ENCODE results near the gene COX7B2. TPM values are rescaled to one million over a fixed set of nuclear protein-coding genes. Genes with fewer than 3 reads are reported as not detected.

Gene COX7B2
- total and polyA plus RNA-seq, 11 donors: not detected

DNA sequence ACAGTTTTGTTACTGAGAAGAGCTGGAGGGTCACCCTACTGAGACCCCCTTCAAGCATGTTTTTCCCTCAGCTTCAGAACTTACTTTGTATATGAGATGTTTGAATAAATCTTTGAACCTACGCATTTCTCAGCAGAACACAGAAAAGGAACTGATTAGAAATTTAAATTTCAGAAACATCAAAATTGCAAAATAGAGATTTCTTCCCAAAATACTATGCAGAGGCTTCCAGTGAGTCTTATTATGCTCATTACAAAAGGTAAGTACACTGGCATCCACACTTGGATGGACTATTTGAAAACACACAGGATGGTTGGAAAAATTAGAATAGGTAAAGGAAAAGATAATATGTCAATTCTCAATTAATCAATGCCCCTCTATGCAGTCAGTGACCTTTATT lies 91.2 kb downstream of the COX7B2 start:
- Histone ChIP-seq H3K27ac (no peak overlapping the region), H3K4me1 (no peaks in the 10 kb centered on the region), H3K27me3 (no peaks in the 10 kb centered on the region), H3K4me3 (no peak overlapping the region), H3K36me3 (no peaks in the 10 kb centered on the region), H3K9me3 (no peaks in the 10 kb centered on the region)
- WGBS, 4 donors: 75 to 94% (median 83%) methylated on average over 1 of the region's 1 CpG
- no peak for TF ChIP-seq POLR2A (IDR thresholded peaks at IDR 0.05)
- TF ChIP-seq, protein P1, sequence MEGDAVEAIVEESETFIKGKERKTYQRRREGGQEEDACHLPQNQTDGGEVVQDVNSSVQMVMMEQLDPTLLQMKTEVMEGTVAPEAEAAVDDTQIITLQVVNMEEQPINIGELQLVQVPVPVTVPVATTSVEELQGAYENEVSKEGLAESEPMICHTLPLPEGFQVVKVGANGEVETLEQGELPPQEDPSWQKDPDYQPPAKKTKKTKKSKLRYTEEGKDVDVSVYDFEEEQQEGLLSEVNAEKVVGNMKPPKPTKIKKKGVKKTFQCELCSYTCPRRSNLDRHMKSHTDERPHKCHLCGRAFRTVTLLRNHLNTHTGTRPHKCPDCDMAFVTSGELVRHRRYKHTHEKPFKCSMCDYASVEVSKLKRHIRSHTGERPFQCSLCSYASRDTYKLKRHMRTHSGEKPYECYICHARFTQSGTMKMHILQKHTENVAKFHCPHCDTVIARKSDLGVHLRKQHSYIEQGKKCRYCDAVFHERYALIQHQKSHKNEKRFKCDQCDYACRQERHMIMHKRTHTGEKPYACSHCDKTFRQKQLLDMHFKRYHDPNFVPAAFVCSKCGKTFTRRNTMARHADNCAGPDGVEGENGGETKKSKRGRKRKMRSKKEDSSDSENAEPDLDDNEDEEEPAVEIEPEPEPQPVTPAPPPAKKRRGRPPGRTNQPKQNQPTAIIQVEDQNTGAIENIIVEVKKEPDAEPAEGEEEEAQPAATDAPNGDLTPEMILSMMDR (IDR thresholded peaks at IDR 0.05): no peak
- no peak for DNase-seq
- intact Hi-C loops (cut with DNase I): no loop called here
- no peak for ATAC-seq

DNA sequence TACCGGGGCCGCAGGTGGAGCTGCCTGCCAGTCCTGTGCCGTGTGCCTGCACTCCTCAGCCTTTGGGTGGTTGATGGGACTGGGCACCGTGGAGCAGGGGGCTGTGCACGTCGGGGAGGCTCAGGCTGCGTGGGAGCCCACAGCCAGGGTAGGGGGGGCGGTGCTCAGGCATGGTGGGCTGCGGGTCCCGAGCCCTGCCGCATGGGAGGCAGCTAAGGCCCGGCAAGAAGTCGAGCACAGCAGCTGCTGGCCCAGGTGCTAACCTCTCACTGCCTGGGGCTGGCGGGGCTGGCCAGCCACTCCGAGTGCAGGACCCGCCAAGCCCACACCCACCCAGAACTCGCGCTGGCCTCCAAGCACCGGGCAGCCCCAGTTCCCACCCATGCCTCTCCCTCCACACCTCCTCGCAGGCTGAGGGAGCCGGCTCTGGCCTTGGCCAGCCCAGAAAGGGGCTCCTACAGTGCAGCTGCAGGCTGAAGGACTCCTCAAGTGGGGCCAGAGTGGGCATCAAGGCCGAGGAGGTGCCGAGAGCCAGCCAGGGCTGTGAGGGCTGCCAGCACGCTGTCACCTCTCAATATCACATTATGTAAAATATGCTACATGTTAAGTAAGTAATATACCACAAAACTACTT lies 104.1 kb downstream of the COX7B2 start:
- intact Hi-C loops (cut with DNase I): no loop called here
- DNase-seq (no peak), ATAC-seq (no peak)

DNA sequence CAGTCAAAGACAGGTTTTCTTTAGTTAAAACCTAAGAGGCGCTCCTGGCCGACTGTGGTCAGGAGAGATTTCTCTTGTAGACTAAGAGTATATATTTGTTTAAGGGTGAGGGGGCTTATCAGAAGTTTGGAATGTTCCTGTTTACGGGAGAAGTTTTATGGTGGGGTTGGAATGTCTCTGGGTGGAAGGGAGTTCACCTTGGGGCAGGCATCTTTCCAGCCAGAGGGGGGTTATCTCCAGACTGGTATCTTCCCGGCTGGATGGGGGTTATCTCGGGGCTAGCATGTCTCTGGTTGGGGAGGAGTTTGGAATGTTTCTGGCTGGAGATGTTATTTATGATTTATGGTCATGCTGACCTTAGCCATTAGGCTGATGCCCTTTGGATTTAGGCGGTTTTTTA lies 116.0 kb downstream of the COX7B2 start:
- Histone ChIP-seq H3K27me3 (no peaks in the 10 kb centered on the region), H3K4me1 (no peaks in the 10 kb centered on the region), H3K27ac (no peak overlapping the region), H3K4me3 (no peak overlapping the region), H3K36me3 (no peaks in the 10 kb centered on the region), H3K9me3 (peaks cover 0 to 6% (median 0%) of the 10 kb centered on the region in 12 donors)
- intact Hi-C loops (cut with DNase I): no loop called here
- WGBS, 4 donors: 49 to 61% (median 58%) methylated on average over 6 of the region's 6 CpGs
- no peak for ATAC-seq
- no peak for TF ChIP-seq POLR2A (IDR thresholded peaks at IDR 0.05)
- TF ChIP-seq, protein P1 (IDR thresholded peaks at IDR 0.05): no peak
- no peak for DNase-seq

More for the DNA sequence above, 104.1 kb downstream of the COX7B2 start:
- Histone ChIP-seq H3K36me3 (no peaks in the 10 kb centered on the region), H3K4me1 (no peaks in the 10 kb centered on the region), H3K27ac (no peak overlapping the region), H3K27me3 (no peaks in the 10 kb centered on the region), H3K9me3 (peaks cover 0 to 10% (median 0%) of the 10 kb centered on the region in 12 donors), H3K4me3 (no peak overlapping the region)
- 89 to 96% (median 91%) methylated on average over 10 to 24 of the region's 24 CpGs for WGBS, 4 donors
- TF ChIP-seq, protein P1 (IDR thresholded peaks at IDR 0.05): no peak
- TF ChIP-seq POLR2A (IDR thresholded peaks at IDR 0.05): no peak

DNA sequence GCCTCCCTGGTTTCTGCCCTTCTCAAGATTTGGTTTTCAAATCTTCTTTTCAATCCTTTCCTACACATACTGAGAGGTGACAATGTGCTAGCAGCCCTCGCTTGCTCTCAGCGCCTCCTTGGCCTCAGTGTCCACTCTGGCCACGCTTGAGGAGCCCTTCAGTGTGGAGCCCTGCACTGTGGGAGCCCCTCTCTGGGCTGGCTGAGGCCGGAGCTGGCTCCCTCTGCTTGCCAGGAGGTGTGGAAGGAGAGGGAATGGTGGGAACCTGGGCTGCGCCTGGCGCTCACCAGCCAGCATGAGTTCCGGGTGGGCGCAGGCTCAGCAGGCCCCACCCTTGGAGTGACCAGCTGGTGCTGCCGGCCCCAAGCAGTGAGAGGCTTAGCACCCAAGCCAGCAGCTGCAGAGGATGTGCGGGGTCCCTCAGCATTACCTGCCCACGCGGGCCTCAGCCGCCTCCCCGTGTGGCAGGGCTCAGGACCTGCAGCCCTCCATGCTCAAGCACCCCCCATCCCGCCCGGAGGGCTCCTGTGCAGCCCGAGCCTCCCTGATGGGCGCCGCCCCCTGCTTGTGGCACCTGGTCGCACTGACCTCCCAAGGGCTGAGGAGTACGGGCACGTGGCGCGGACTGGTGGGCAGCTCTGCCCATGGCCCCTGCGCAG lies 127.5 kb downstream of the COX7B2 start:
- TF ChIP-seq, protein P1 (IDR thresholded peaks at IDR 0.05): no peak
- no peak for TF ChIP-seq POLR2A (IDR thresholded peaks at IDR 0.05)
- Histone ChIP-seq H3K4me1 (no peaks in the 10 kb centered on the region), H3K9me3 (peaks cover 0 to 5% (median 0%) of the 10 kb centered on the region in 12 donors), H3K27ac (no peak overlapping the region), H3K27me3 (no peaks in the 10 kb centered on the region), H3K4me3 (no peak overlapping the region), H3K36me3 (no peaks in the 10 kb centered on the region)
- WGBS, 4 donors: 88 to 95% (median 92%) methylated on average over 12 to 25 of the region's 25 CpGs
- DNase-seq (no peak), ATAC-seq (no peak)
- intact Hi-C loops (cut with DNase I): no loop called here
